Endothelial cell of umbilical vein (primary cell): ENCODE data around the gene TNFRSF11A.

Experiments
- CTCF ChIP-seq, 2 donors: IDR thresholded peaks; 1 replicate in 1 of 2; 2 replicates in 1 of 2; pipeline ENCODE4 v1.5.1; 2011; ENCODE audit warnings: low read length in 2 of 2, mild to moderate bottlenecking in 2 of 2, moderate library complexity in 2 of 2, control low read depth in 1 of 2, inconsistent platforms in 1 of 2, low read depth in 1 of 2; ENCODE audit not compliant: insufficient read depth in 1 of 2; ENCODE audit errors: extremely low read depth in 1 of 2
- POLR2A ChIP-seq: IDR thresholded peaks from 2 replicates; pipeline ENCODE4 v1.6.1; 2012; ENCODE audit warnings: low read depth, mild to moderate bottlenecking, control low read depth, low read length

- TF ChIP-seq CTCF (IDR thresholded peaks at IDR 0.05; ENCODE audit: extremely low read depth in 1 of 2, insufficient read depth in 1 of 2, low read depth in 1 of 2, low read length in 2 of 2), result no peak
- TF ChIP-seq POLR2A, result no peak
Observed at GRCh38 chr18:62368100-62368499, 43.0 kb downstream of the TNFRSF11A start.
